Measurements from ENCODE around the gene RSPH10B2. TPM values are rescaled to one million over a fixed set of nuclear protein-coding genes. Genes with fewer than 3 reads are reported as not detected.
"Not testable (repeated sequence)": the region's sequence is repeated elsewhere in the genome, so short reads cannot be mapped to it uniquely, and the experiment has no call there.

Gene RSPH10B2
- total RNA-seq, 2 experiments from 2014 or later = 1.0 to 1.2 TPM

GRCh38 chr7:6837081-6837480 lies 83.2 kb downstream of the RSPH10B2 start:
- H3K27ac Mint-ChIP-seq; CTCF ChIA-PET; DNase-seq; H3K4me3 Mint-ChIP-seq; ATAC-seq; H3K9me3 Mint-ChIP-seq (ENCODE audit: low read depth); H3K4me1 Mint-ChIP-seq; H3K36me3 Mint-ChIP-seq: not testable (repeated sequence)
- H3K27me3 Mint-ChIP-seq = peaks cover 19% of the 10 kb centered on the region

DNA sequence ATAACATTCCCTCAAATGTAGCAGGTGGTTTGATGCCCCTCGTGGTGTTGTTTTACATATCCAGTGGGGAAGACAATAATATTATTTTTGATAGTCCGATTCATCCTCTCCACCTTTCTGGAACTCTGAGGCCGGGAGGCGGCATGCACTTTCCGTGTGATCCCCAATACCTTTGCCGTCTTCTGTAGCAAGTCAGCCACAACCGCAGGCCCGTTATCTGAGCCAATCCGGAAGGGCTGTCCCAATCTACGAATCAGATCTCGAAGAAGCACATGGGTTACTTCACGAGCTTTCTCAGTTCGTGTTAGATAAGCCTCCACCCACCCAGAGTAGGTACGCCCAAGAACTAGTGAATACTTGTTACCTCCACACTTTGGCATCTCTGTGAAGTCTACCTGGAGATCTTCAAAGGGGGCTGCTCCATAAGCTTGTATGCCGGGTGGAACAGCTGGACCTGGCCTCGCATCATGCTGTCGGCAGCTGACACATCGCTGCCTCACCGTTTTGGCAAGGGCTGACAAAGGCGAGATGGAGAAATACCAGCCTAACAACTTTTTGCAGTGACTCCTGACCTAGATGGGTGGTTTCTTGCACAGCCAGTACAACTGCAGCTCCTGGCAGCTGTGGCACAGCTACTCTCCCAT lies 88.5 kb downstream of the RSPH10B2 start:
- H3K9me3 Mint-ChIP-seq (ENCODE audit: low read depth); ATAC-seq; H3K36me3 Mint-ChIP-seq; H3K4me1 Mint-ChIP-seq; CTCF ChIA-PET; H3K27ac Mint-ChIP-seq; DNase-seq; H3K4me3 Mint-ChIP-seq: not testable (repeated sequence)
- H3K27me3 Mint-ChIP-seq = peaks cover 11% of the 10 kb centered on the region

- H3K27me3 Mint-ChIP-seq = peaks cover 11% of the 10 kb centered on the region
- H3K36me3 Mint-ChIP-seq; H3K4me3 Mint-ChIP-seq; DNase-seq; H3K27ac Mint-ChIP-seq; H3K9me3 Mint-ChIP-seq (ENCODE audit: low read depth); ATAC-seq; H3K4me1 Mint-ChIP-seq; CTCF ChIA-PET: not testable (repeated sequence)
These were observed 89.2 kb downstream of the RSPH10B2 start for GRCh38 chr7:6843092-6843491.

DNA sequence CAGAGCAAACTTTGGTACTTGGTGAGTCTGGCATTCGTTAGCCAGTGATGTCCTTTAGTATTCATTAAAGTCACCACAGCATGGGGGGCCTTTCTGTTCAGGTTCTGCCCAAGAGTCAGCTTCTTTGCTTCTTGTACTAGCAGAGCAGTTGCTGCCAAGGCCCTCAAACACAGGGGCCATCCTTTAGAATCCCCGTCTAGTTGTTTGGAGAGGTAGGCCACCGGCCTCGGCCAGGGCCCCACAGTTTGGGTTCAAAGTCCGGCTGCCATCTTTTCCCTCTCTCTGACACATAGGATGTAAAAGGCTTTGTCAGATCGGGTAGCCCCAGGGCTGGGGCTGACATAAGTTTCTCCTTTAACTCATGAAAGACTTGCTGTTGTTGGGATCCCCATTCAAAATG lies 89.8 kb downstream of the RSPH10B2 start:
- not testable (repeated sequence) for H3K4me1 Mint-ChIP-seq; DNase-seq; H3K36me3 Mint-ChIP-seq; H3K27ac Mint-ChIP-seq; H3K4me3 Mint-ChIP-seq; H3K9me3 Mint-ChIP-seq (ENCODE audit: low read depth); ATAC-seq
- H3K27me3 Mint-ChIP-seq = peaks cover 11% of the 10 kb centered on the region
- CTCF ChIA-PET = interaction anchor here (1.0 kb wide), 1 partner anchor 14 kb away, joined by 3 read pairs; no protein-coding TSS in a partner anchor

DNA sequence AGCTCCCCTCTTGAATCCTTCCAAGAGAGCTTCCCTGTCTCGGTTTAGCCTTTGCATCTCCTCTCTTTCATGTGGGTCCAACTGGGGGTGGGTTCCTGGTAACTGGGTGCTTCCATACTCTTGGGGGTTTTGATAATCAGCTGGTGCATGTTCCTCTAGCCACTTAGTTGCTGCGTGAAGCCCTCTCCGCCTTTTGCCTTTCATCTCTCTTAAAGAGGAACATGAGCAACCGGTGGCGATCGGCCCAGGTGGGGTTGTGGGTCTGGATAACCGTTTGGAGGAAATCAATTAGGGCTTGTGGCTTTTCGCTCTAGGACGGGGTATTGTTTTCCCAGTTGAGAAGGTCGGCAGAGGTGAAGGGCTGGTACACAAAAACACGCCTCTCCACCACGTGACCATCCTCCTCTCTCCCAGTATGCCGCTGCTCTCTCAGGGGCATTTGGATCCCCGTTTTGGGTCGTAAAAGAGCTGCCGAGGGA lies 92.1 kb downstream of the RSPH10B2 start:
- DNase-seq; H3K4me3 Mint-ChIP-seq; H3K9me3 Mint-ChIP-seq (ENCODE audit: low read depth); H3K27ac Mint-ChIP-seq; CTCF ChIA-PET; H3K4me1 Mint-ChIP-seq; H3K36me3 Mint-ChIP-seq; ATAC-seq: not testable (repeated sequence)
- peaks cover 11% of the 10 kb centered on the region for H3K27me3 Mint-ChIP-seq

- DNase-seq, ATAC-seq: not testable (repeated sequence)
These were observed 93.8 kb downstream of the RSPH10B2 start for GRCh38 chr7:6847751-6848150.

More at GRCh38 chr7:6847751-6848150, 93.8 kb downstream of the RSPH10B2 start:
- H3K4me1 Mint-ChIP-seq; CTCF ChIA-PET; H3K9me3 Mint-ChIP-seq (ENCODE audit: low read depth); H3K27ac Mint-ChIP-seq; H3K4me3 Mint-ChIP-seq; H3K36me3 Mint-ChIP-seq: not testable (repeated sequence)
- peaks cover 11% of the 10 kb centered on the region for H3K27me3 Mint-ChIP-seq

Other genes with a start within 250 kb of the RSPH10B2 start
- under 1 TPM; 0.14 to 0.26 TPM for gene GRID2IP, start 202.6 kb upstream of the RSPH10B2 start, total RNA-seq
- 10 to 100 TPM; 30.1 to 33.2 TPM for gene ZDHHC4, start 176.6 kb upstream of the RSPH10B2 start, total RNA-seq
- gene INTS15, start 164.1 kb upstream of the RSPH10B2 start, total RNA-seq = 10 to 100 TPM; 40.4 to 42.4 TPM
- gene ZNF853, start 138.5 kb upstream of the RSPH10B2 start, total RNA-seq = 1 to 10 TPM in 1 of 2 experiments, under 1 TPM in 1; 0.63 to 1.3 TPM
- gene ZNF316, start 116.8 kb upstream of the RSPH10B2 start, total RNA-seq = 10 to 100 TPM; 29.2 to 32.2 TPM
- gene ZNF12, start 47.2 kb upstream of the RSPH10B2 start, total RNA-seq = 10 to 100 TPM; 17.3 to 25.1 TPM
- 10 to 100 TPM; 61.2 to 67.9 TPM for gene CCZ1B, start 72.2 kb downstream of the RSPH10B2 start, total RNA-seq

Measured in activated CD8-positive, alpha-beta memory T cell treated with anti-CD3 and anti-CD28 coated beads, Interleukin-2, amount 10 ng/mL, durations not matched to agents 7 days and 5 days (primary cell).